Activated CD4-positive, alpha-beta memory T cell treated with anti-CD3 and anti-CD28 coated beads, Interleukin-2, amount 10 ng/mL, durations not matched to agents 7 days and 5 days (primary cell): ENCODE data around the gene SLC6A19. TPM values are rescaled to one million over a fixed set of nuclear protein-coding genes. Genes with fewer than 3 reads are reported as not detected.

Experiments used
- CTCF ChIA-PET: fragments of 350-600 bp; sonication (Branson Sonifier 250); formaldehyde crosslinking; loops from one replicate; lab custom pipeline; 2021; ENCODE audit warnings: antibody characterized with exemption, inconsistent platforms; lab: Charles Lee
- POLR2A ChIA-PET: fragments of 350-600 bp; sonication (Branson Sonifier 250); formaldehyde crosslinking; loops from one replicate; lab custom pipeline; 2021; ENCODE audit warnings: antibody characterized with exemption; lab: Charles Lee
- DNase-seq: peaks from one replicate; pipeline ENCODE4 v3.0.0-alpha.2; 2020
- H3K27ac Mint-ChIP-seq: one replicate; pipeline ENCODE4 v1.8.0; 2021; ENCODE audit warnings: mild to moderate bottlenecking, mixed read lengths
- H3K27me3 Mint-ChIP-seq: one replicate; pipeline ENCODE4 v1.8.0; 2021; ENCODE audit warnings: mixed read lengths
- H3K36me3 Mint-ChIP-seq: one replicate; pipeline ENCODE4 v1.8.0; 2021; ENCODE audit warnings: low read depth, mixed read lengths
- H3K4me1 Mint-ChIP-seq: one replicate; pipeline ENCODE4 v1.8.0; 2021; ENCODE audit warnings: mixed read lengths
- H3K4me3 Mint-ChIP-seq: one replicate; pipeline ENCODE4 v1.8.0; 2021; ENCODE audit warnings: mild to moderate bottlenecking, mixed read lengths
- H3K9me3 Mint-ChIP-seq: one replicate; pipeline ENCODE4 v1.8.0; 2021; ENCODE audit warnings: mixed read lengths
- total RNA-seq, 2 experiments: library from RNA; stranded (reverse); gene quantifications; one replicate each; pipeline ENCODE4 v1.2.3, GENCODE V29; 2021

SLC6A19 gene
- total RNA-seq, 2 experiments from 2014 or later = not detected

- ChIA-PET CTCF (no interaction called here), POLR2A (no interaction called here)
- Mint-ChIP-seq H3K27ac (no peak overlapping the region), H3K9me3 (no peaks in the 10 kb centered on the region), H3K27me3 (peaks cover 4% of the 10 kb centered on the region), H3K4me1 (peaks cover 25% of the 10 kb centered on the region), H3K36me3 (no peaks in the 10 kb centered on the region), H3K4me3 (no peak overlapping the region)
- no peak for DNase-seq
These were observed 50.5 kb downstream of the SLC6A19 start for GRCh38 chr5:1251678-1252580.

DNA sequence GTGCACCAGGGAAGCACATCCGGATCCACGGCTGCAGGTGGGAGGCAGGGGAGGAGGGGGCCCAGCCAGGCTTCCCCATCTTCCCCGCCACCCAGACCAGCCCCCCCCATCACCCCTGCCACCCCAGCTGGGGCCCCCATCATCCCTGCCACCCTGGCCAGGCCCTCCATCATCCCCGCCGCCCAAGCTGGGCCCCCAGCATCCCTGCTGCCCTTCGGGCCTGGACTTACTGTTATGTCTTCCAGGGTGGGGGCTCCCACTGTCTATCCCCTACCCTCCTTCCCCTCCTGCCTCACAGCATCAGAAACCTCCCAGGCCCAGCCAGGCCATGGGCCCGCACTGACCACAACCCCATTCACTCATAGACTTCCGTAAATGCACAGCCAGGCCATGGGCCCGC lies 51.3 kb downstream of the SLC6A19 start:
- Mint-ChIP-seq H3K27ac (no peak overlapping the region), H3K36me3 (no peaks in the 10 kb centered on the region), H3K4me1 (peaks cover 25% of the 10 kb centered on the region), H3K9me3 (no peaks in the 10 kb centered on the region), H3K27me3 (no peaks in the 10 kb centered on the region), H3K4me3 (no peak overlapping the region)
- POLR2A ChIA-PET = no interaction called here
- CTCF ChIA-PET = interaction anchor here (0.7 kb wide), 1 partner anchor 198 kb away, joined by 3 read pairs; no protein-coding TSS in a partner anchor
- DNase-seq = no peak

DNA sequence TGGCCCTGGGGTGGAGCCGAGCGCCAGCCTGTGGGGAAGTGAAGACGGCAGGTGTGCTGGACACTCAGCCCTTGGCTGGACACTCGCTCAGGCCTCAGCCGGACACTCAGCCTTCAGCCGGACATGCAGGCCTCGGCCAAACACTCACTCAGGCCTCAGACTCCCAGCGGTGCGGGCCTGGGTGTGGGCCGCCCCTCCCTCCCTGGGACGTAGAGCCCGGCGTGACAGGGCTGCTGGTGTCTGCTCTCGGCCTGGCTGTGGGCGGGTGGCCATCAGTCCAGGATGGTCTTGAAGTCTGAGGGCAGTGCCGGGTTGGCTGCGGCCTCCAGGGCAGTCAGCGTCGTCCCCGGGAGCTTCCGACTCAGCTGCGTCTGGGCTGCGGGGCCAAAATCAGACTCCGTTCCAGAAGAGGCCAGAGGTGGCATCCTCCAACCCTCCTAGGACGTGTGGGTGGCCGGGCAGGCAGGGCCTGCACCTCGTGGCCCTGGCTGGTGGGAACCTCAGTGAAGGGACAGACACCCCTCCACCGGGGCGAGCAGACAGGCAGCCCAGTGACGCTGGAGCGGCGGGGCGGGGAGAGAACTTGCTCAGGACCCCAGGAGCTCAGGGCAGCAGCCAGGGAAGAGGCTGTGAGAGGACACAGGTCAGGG lies 52.2 kb downstream of the SLC6A19 start:
- no peak for DNase-seq
- peaks cover 25% of the 10 kb centered on the region for H3K4me1 Mint-ChIP-seq
- no peak overlapping the region for H3K4me3 Mint-ChIP-seq
- H3K36me3 Mint-ChIP-seq = no peaks in the 10 kb centered on the region
- H3K27ac Mint-ChIP-seq = no peak overlapping the region
- ChIA-PET POLR2A (interaction anchor here (2.5 kb wide), 1 partner anchor 62 kb away, joined by 8 read pairs; no protein-coding TSS in a partner anchor), CTCF (interaction anchor here (1.1 kb wide), 1 partner anchor 392 kb away, joined by 3 read pairs; no protein-coding TSS in a partner anchor)
- no peaks in the 10 kb centered on the region for H3K27me3 Mint-ChIP-seq
- H3K9me3 Mint-ChIP-seq = no peaks in the 10 kb centered on the region

GRCh38 chr5:1254196-1254595 lies 52.8 kb downstream of the SLC6A19 start:
- Mint-ChIP-seq H3K27me3 (no peaks in the 10 kb centered on the region), H3K27ac (no peak overlapping the region), H3K4me3 (no peak overlapping the region), H3K36me3 (no peaks in the 10 kb centered on the region), H3K4me1 (peaks cover 25% of the 10 kb centered on the region), H3K9me3 (no peaks in the 10 kb centered on the region)
- CTCF ChIA-PET = interaction anchor here (0.6 to 1.5 kb wide), 5 partner anchors 45 to 391 kb away, joined by 3 to 5 read pairs (median 3); no protein-coding TSS in a partner anchor
- POLR2A ChIA-PET = interaction anchor here (1.7 to 2.5 kb wide), 2 partner anchors 62 to 90 kb away, joined by 8 to 9 read pairs; partner anchors contain the start of gene CLPTM1L
- DNase-seq = no peak

DNA sequence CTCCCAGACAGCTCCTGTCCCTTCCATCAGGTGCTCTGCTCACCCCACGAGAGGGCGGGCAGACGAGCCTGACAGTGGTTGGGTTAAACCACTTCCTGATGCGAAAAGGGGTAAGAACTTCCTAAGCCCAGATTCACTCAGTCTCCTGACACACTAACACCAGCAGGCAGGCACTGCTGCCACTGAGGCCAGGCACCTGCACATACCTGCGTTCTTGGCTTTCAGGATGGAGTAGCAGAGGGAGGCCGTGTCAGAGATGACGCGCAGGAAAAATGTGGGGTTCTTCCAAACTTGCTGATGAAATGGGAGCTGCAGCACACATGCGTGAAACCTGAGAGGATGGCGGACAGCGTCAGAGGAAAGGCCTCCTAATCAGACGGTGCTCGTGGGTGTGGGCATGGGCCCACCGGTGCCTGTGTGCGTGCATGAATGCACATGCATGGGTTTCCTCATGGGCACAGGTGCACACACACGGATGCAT lies 53.7 kb downstream of the SLC6A19 start:
- DNase-seq = peak; percentile 66
- POLR2A ChIA-PET = interaction anchor here (1.7 to 2.5 kb wide), 2 partner anchors 61 to 89 kb away, joined by 8 to 9 read pairs; partner anchors contain the start of gene CLPTM1L
- CTCF ChIA-PET = interaction anchor here (0.6 to 1.5 kb wide), 6 partner anchors 26 to 390 kb away, joined by 3 to 5 read pairs (median 3); no protein-coding TSS in a partner anchor
- Mint-ChIP-seq H3K27me3 (no peaks in the 10 kb centered on the region), H3K4me1 (peaks cover 25% of the 10 kb centered on the region), H3K36me3 (no peaks in the 10 kb centered on the region), H3K4me3 (peak overlapping the region; percentile 48), H3K27ac (peak overlapping the region; percentile 45), H3K9me3 (no peaks in the 10 kb centered on the region)

DNA sequence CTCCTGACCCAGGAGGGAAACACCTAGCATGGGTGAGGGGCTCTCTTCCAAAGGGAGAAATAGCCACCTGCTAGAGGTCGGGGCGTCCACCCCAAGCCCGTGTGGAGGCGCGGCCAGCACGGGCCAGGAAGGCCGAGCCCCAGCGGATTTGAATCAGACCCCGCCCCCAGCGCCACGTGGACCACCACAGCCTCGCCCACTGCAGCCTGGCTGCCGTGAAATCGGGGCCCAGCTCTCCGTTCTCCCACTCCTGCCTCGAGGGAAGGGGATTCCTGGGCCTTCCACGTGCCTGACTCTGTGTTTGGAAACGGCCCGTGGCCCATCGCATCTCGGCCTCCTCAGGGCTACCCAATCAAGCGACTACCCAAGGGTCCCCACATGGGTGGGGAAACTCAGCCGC lies 55.4 kb downstream of the SLC6A19 start:
- H3K4me3 Mint-ChIP-seq = no peak overlapping the region

GRCh38 chr5:1257363-1257762 lies 56.0 kb downstream of the SLC6A19 start:
- POLR2A ChIA-PET = no interaction called here

More for the DNA sequence above, 55.4 kb downstream of the SLC6A19 start:
- Mint-ChIP-seq H3K27me3 (peaks cover 3% of the 10 kb centered on the region), H3K4me1 (peaks cover 25% of the 10 kb centered on the region), H3K27ac (no peak overlapping the region), H3K9me3 (no peaks in the 10 kb centered on the region), H3K36me3 (no peaks in the 10 kb centered on the region)
- no peak for DNase-seq
- ChIA-PET POLR2A (no interaction called here), CTCF (no interaction called here)

DNA sequence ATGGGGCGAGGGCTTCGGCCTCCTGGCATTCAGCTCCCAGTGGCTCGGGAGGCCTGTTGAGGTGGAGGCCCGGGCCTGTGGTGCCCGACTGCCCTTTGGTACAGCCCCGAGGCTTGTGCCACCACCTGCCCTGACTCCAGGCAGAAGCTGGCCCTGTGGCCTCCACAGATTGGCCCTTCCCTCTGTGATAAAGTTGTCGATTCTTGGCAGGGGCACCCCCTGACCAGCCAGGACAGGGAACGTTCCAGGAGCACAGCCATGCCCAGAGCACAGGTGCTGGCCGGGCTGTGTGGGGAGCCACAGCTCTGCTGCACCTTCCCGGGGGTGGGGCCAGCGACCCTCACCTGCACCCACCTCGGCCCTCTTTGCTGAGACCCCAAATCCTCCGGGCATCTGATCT lies 56.4 kb downstream of the SLC6A19 start:
- no peaks in the 10 kb centered on the region for H3K9me3 Mint-ChIP-seq
- ChIA-PET POLR2A (no interaction called here), CTCF (no interaction called here)
- peaks cover 3% of the 10 kb centered on the region for H3K27me3 Mint-ChIP-seq
- H3K4me1 Mint-ChIP-seq = peaks cover 22% of the 10 kb centered on the region
- H3K36me3 Mint-ChIP-seq = no peaks in the 10 kb centered on the region
- H3K27ac Mint-ChIP-seq = no peak overlapping the region
- no peak for DNase-seq
- no peak overlapping the region for H3K4me3 Mint-ChIP-seq

More at GRCh38 chr5:1257363-1257762, 56.0 kb downstream of the SLC6A19 start:
- CTCF ChIA-PET = no interaction called here
- H3K4me1 Mint-ChIP-seq = peaks cover 23% of the 10 kb centered on the region
- no peak overlapping the region for H3K27ac Mint-ChIP-seq
- H3K4me3 Mint-ChIP-seq = no peak overlapping the region
- H3K9me3 Mint-ChIP-seq = no peaks in the 10 kb centered on the region
- no peaks in the 10 kb centered on the region for H3K36me3 Mint-ChIP-seq
- peaks cover 3% of the 10 kb centered on the region for H3K27me3 Mint-ChIP-seq
- DNase-seq = no peak

DNA sequence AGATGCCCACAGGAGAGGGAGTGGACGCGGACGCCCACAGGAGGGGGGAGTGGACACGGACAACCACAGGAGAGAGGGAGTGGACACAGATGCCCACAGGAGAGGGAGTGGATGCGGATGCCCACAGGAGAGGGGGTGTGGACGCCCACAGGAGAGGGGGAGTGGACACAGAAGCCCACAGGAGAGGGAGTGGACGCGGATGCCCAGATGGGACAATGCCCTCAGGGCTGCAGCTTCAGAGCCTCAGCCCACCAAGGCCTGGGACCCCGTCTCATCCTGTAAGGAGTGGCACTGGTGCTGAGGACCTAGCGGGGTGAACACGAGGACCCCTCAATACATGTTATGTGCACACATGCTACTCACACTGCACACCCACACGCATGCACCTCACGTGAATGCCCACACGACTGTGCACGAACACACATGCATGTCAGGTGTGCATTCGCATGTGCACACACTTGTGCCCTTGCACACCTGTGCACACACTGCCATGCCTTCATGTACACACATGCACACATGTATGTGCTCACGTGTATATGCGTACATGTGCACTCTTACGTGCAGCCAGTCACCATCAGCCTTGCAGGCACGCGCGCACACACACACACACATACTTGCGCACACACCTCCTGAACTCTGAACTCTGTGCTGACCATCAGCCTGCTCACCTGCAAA lies 58.5 kb downstream of the SLC6A19 start:
- Mint-ChIP-seq H3K36me3 (no peaks in the 10 kb centered on the region), H3K4me3 (no peak overlapping the region), H3K9me3 (no peaks in the 10 kb centered on the region), H3K4me1 (peaks cover 15% of the 10 kb centered on the region), H3K27ac (no peak overlapping the region), H3K27me3 (peaks cover 3% of the 10 kb centered on the region)
- ChIA-PET POLR2A (no interaction called here), CTCF (no interaction called here)
- no peak for DNase-seq

DNA sequence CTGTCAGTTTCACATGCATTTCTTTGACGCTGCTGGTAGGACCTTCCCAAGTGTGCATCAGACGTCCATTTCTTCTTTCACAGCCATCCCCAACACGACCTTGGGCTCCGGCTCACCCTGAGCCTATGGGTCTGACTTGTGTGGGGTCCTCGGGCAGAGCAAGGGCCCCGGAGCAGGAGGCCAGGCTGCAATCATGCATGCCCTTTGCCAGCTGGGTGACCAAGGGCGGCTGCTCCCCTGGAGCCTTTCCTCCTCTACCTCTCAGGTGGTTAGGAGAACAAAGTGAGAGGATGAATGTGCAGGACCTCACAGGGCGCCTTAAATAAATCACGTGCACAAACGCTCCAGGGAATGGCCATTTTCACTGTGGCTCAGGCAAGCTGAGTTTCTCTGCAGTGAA lies 60.2 kb downstream of the SLC6A19 start:
- no peaks in the 10 kb centered on the region for H3K9me3 Mint-ChIP-seq
- ChIA-PET CTCF (no interaction called here), POLR2A (no interaction called here)
- no peak overlapping the region for H3K4me3 Mint-ChIP-seq
- peaks cover 3% of the 10 kb centered on the region for H3K27me3 Mint-ChIP-seq
- no peaks in the 10 kb centered on the region for H3K4me1 Mint-ChIP-seq
- no peak overlapping the region for H3K27ac Mint-ChIP-seq
- H3K36me3 Mint-ChIP-seq = no peaks in the 10 kb centered on the region
- no peak for DNase-seq

DNA sequence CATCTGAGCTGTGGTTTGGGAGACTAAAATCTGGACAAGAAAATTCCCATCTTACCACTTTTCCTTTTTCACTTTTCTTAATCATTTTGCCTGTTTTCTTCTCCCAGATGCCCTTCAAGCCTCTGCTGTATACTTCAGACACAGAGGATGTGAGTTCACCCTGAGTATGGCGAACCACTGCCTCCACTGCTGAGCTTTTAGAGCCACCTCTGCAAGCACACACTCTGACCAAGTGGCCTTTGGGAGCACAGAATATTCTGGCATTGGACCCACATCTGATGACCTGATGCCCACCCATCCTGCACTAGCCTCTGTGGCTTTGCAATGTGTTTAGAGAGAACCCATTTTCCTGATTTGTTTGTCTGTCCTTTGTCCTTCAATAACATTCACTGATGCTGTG lies 61.0 kb downstream of the SLC6A19 start:
- H3K27ac Mint-ChIP-seq = no peak overlapping the region
- CTCF ChIA-PET = no interaction called here

DNA sequence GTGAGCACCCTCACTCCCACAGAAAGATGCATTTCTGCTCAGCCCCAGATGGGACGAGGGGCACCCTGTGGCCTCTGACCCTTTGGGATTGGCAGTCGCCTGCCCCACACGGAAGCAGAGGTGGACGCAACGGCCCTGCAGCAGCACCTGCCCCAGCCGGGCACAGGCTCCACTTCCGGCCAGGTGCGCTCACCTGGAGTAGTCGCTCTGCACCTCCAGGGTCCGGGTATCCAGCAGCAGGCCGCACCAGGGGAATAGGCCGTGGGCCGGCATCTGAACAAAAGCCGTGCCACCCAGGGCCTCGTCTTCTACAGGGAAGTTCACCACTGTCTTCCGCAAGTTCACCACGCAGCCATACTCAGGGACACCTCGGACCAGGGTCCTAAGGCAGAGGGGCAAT lies 62.8 kb downstream of the SLC6A19 start:
- no peak for DNase-seq
- Mint-ChIP-seq H3K27ac (no peak overlapping the region), H3K4me1 (peaks cover 13% of the 10 kb centered on the region), H3K9me3 (no peaks in the 10 kb centered on the region), H3K36me3 (no peaks in the 10 kb centered on the region), H3K4me3 (no peak overlapping the region), H3K27me3 (peaks cover 5% of the 10 kb centered on the region)
- ChIA-PET CTCF (no interaction called here), POLR2A (no interaction called here)

More for the DNA sequence above, 61.0 kb downstream of the SLC6A19 start:
- Mint-ChIP-seq H3K4me1 (no peaks in the 10 kb centered on the region), H3K27me3 (peaks cover 3% of the 10 kb centered on the region), H3K9me3 (no peaks in the 10 kb centered on the region), H3K4me3 (no peak overlapping the region), H3K36me3 (no peaks in the 10 kb centered on the region)
- POLR2A ChIA-PET = no interaction called here
- DNase-seq = no peak
